CD4-positive, alpha-beta T cell treated with Interleukin-1 beta for 1 hour (primary cell): ENCODE results near the gene TRIM10.

Experiments used
- DNase-seq, 2 donors: peaks; one replicate each; pipeline ENCODE4 v3.0.0-alpha.2; 2020 to 2022

The TRIM10 gene

GRCh38 chr6:30160785-30161531, at the start of gene TRIM10:
TSS of gene TRIM10 (minus strand) at chr6:30161211. CDS start at chr6:30160858, 353 bp downstream.
- no peak for DNase-seq

GRCh38 chr6:30207619-30208295, 46.7 kb upstream of the TRIM10 start:
- no peak for DNase-seq

- no peak for DNase-seq
Observed at GRCh38 chr6:30206799-30207618, 46.0 kb upstream of the TRIM10 start.

GRCh38 chr6:30206152-30206551, 45.1 kb upstream of the TRIM10 start:
- no peak for DNase-seq

GRCh38 chr6:30204116-30204515, 43.1 kb upstream of the TRIM10 start:
- DNase-seq: no peak

GRCh38 chr6:30202366-30202765, 41.4 kb upstream of the TRIM10 start:
- no peak for DNase-seq

- peak in 1 of 2 donors; percentile 39 for DNase-seq
Observed at GRCh38 chr6:30200551-30201281, 39.7 kb upstream of the TRIM10 start.

GRCh38 chr6:30198166-30199084, 37.4 kb upstream of the TRIM10 start:
- no peak for DNase-seq

- DNase-seq: no peak
Observed at GRCh38 chr6:30196376-30196775, 35.4 kb upstream of the TRIM10 start.

GRCh38 chr6:30195951-30196350, 34.9 kb upstream of the TRIM10 start:
- no peak for DNase-seq

GRCh38 chr6:30194797-30195690, 34.0 kb upstream of the TRIM10 start:
- DNase-seq: no peak

- DNase-seq: no peak
Observed at GRCh38 chr6:30192076-30192475, 31.1 kb upstream of the TRIM10 start.

- no peak for DNase-seq
Observed at GRCh38 chr6:30188541-30188940, 27.5 kb upstream of the TRIM10 start.

GRCh38 chr6:30185846-30186484, 25.0 kb upstream of the TRIM10 start:
- no peak for DNase-seq

- no peak for DNase-seq
Observed at GRCh38 chr6:30184417-30185031, 23.5 kb upstream of the TRIM10 start.

GRCh38 chr6:30180145-30180544, 19.1 kb upstream of the TRIM10 start:
- no peak for DNase-seq

GRCh38 chr6:30178837-30179236, 17.8 kb upstream of the TRIM10 start:
- DNase-seq: no peak

GRCh38 chr6:30175765-30176164, 14.8 kb upstream of the TRIM10 start:
- DNase-seq: no peak

- no peak for DNase-seq
Observed at GRCh38 chr6:30172681-30173080, 11.7 kb upstream of the TRIM10 start.
